GM10847 (cell line): ENCODE results near the gene MGAT3.

Source experiments
- POLR2A ChIP-seq: IDR thresholded peaks from 2 replicates; pipeline ENCODE4 v1.6.1; 2011; ENCODE audit not compliant: insufficient read length; ENCODE audit errors: extremely low read depth

Gene MGAT3

GRCh38 chr22:39457556-39458443 lies 988 bp downstream of the MGAT3 start:
- TF ChIP-seq POLR2A = no peak

- no peak for TF ChIP-seq POLR2A
These were observed 1.8 kb downstream of the MGAT3 start for GRCh38 chr22:39458444-39459083.

GRCh38 chr22:39459681-39460080 lies 2.9 kb downstream of the MGAT3 start:
- no peak for TF ChIP-seq POLR2A

GRCh38 chr22:39462443-39463221 lies 5.8 kb downstream of the MGAT3 start:
- no peak for TF ChIP-seq POLR2A

GRCh38 chr22:39463277-39463676 lies 6.5 kb downstream of the MGAT3 start:
- TF ChIP-seq POLR2A = no peak

GRCh38 chr22:39463931-39464390 lies 7.1 kb downstream of the MGAT3 start:
- TF ChIP-seq POLR2A = no peak

- no peak for TF ChIP-seq POLR2A
These were observed 9.6 kb downstream of the MGAT3 start for GRCh38 chr22:39466228-39467006.

GRCh38 chr22:39467390-39467895 lies 10.6 kb downstream of the MGAT3 start:
- no peak for TF ChIP-seq POLR2A

GRCh38 chr22:39468487-39469325 lies 11.9 kb downstream of the MGAT3 start:
- no peak for TF ChIP-seq POLR2A

- TF ChIP-seq POLR2A = no peak
These were observed 12.5 kb downstream of the MGAT3 start for GRCh38 chr22:39469326-39469680.

- TF ChIP-seq POLR2A = no peak
These were observed 13.1 kb downstream of the MGAT3 start for GRCh38 chr22:39469681-39470450.

GRCh38 chr22:39470451-39471291 lies 13.9 kb downstream of the MGAT3 start:
- TF ChIP-seq POLR2A = no peak
